H1 (cell line): ENCODE results near the gene RPS6KL1. TPM values are rescaled to one million over a fixed set of nuclear protein-coding genes. Genes with fewer than 3 reads are reported as not detected.
A peak's percentile ranks its signal among the peaks of the same experiment; 100 is the strongest.

Experiments
- CTCF ChIA-PET: fragments of 300-600 bp; sonication (Branson Sonifier 250); formaldehyde crosslinking; loops from one replicate; lab custom pipeline; 2021; ENCODE audit not compliant: partially characterized antibody; lab: Charles Lee
- POLR2A ChIA-PET: fragments of 300-600 bp; sonication (Branson Sonifier 250); formaldehyde crosslinking; loops from one replicate; lab custom pipeline; 2021; ENCODE audit warnings: inconsistent platforms; ENCODE audit not compliant: partially characterized antibody; lab: Charles Lee
- DNase-seq, 2 experiments: peaks; one replicate each; pipeline versions ENCODE4 v3.0.0 to v3.0.0-alpha.2; 2010 to 2022; ENCODE audit warnings: low spot score in 2 of 2, low read depth in 1 of 2, mixed read lengths in 1 of 2
- FAIRE-seq: peaks from 2 replicates; lab custom pipeline; 2011; peaks lifted over from hg19 to GRCh38; lab: Jason Lieb, UNC
- H2AFZ ChIP-seq: 2 replicates; pipeline ENCODE4 v1.8.1; 2012; ENCODE audit warnings: low read length, inconsistent platforms
- H2AK5ac ChIP-seq: 2 replicates; pipeline ENCODE4 v1.6.1; 2013; ENCODE audit warnings: low read depth, low read length
- H2BK120ac ChIP-seq: replicated peaks from 2 replicates; pipeline ENCODE3; 2013; ENCODE audit warnings: low read depth, low read length, inconsistent platforms
- H2BK12ac ChIP-seq: 2 replicates; pipeline ENCODE4 v1.6.1; 2013; ENCODE audit warnings: low read depth, low read length
- H2BK15ac ChIP-seq: 2 replicates; pipeline ENCODE4 v1.6.1; 2013; ENCODE audit warnings: low read length
- H2BK20ac ChIP-seq: 2 replicates; pipeline ENCODE4 v1.6.1; 2013; ENCODE audit warnings: low read length
- H2BK5ac ChIP-seq: 2 replicates; pipeline ENCODE4 v1.6.1; 2013; ENCODE audit warnings: low read depth, low read length
- H3K14ac ChIP-seq: 2 replicates; pipeline ENCODE4 v1.6.1; 2013; ENCODE audit warnings: inconsistent platforms; ENCODE audit not compliant: insufficient read length
- H3K18ac ChIP-seq: 2 replicates; pipeline ENCODE4 v1.6.1; 2013; ENCODE audit warnings: low read length; ENCODE audit errors: extremely low read depth
- H3K23ac ChIP-seq: 2 replicates; pipeline ENCODE4 v1.6.1; 2013; ENCODE audit warnings: inconsistent platforms; ENCODE audit not compliant: insufficient read length
- H3K23me2 ChIP-seq: 2 replicates; pipeline ENCODE4 v1.6.1; 2013; ENCODE audit warnings: low read depth, low read length
- H3K27ac ChIP-seq: 2 replicates; pipeline ENCODE4 v1.6.1; 2011; ENCODE audit warnings: low read depth, low read length, inconsistent platforms
- H3K27me3 ChIP-seq, 4 experiments: replicated peaks in 1 of 4; 1 replicate in 1 of 4; 2 replicates in 3 of 4; pipeline versions ENCODE4 v1.6.1 to v1.8.1; 2011 to 2013; ENCODE audit warnings: low read length in 3 of 4, mild to moderate bottlenecking in 3 of 4, inconsistent platforms in 2 of 4, mixed read lengths in 2 of 4, moderate library complexity in 1 of 4; ENCODE audit not compliant: control insufficient read depth in 3 of 4, insufficient read depth in 3 of 4; ENCODE audit errors: extremely low read depth in 1 of 4
- H3K36me3 ChIP-seq, 4 experiments: 2 replicates each; pipeline versions ENCODE4 v1.6.1 to v1.8.1; 2011 to 2013; ENCODE audit warnings: mild to moderate bottlenecking in 4 of 4, low read length in 3 of 4, moderate library complexity in 2 of 4, control low read depth in 1 of 4, inconsistent platforms in 1 of 4; ENCODE audit not compliant: insufficient read depth in 4 of 4, control insufficient read depth in 2 of 4
- H3K4ac ChIP-seq: replicated peaks from 2 replicates; pipeline ENCODE3; 2013; ENCODE audit warnings: low read length, low read depth, mixed read lengths, inconsistent platforms; ENCODE audit not compliant: insufficient read length
- H3K4me1 ChIP-seq, 4 experiments: replicated peaks in 1 of 4; 1 replicate in 1 of 4; 2 replicates in 3 of 4; pipeline versions ENCODE4 v1.6.1 to v1.8.1; 2011 to 2013; ENCODE audit warnings: low read length in 3 of 4, inconsistent platforms in 2 of 4, mixed read lengths in 1 of 4; ENCODE audit not compliant: insufficient read depth in 4 of 4, control insufficient read depth in 3 of 4
- H3K4me2 ChIP-seq, 2 experiments: 2 replicates each; pipeline versions ENCODE4 v1.6.1 to v1.8.1; 2011 to 2013; ENCODE audit warnings: low read depth in 2 of 2, low read length in 2 of 2, control low read depth in 1 of 2, inconsistent platforms in 1 of 2, mild to moderate bottlenecking in 1 of 2; ENCODE audit not compliant: insufficient read depth in 1 of 2
- H3K4me3 ChIP-seq, 4 experiments: fragments of 200-600, 300-600 bp in 1 of 4; sonication (generic), shearing (Covaris generic), sonication (Bioruptor Twin) in 1 of 4; 2 replicates each; pipeline versions ENCODE4 v1.5.1 to v1.8.1; 2011 to 2016; ENCODE audit warnings: low read length in 4 of 4, low read depth in 3 of 4, control low read depth in 2 of 4, inconsistent platforms in 2 of 4, mild to moderate bottlenecking in 2 of 4, mixed read lengths in 1 of 4, moderate library complexity in 1 of 4; ENCODE audit not compliant: insufficient read depth in 2 of 4; ENCODE audit errors: extremely low read depth in 1 of 4
- H3K56ac ChIP-seq: replicated peaks from 2 replicates; pipeline ENCODE3; 2013; ENCODE audit warnings: low read depth, mild to moderate bottlenecking, mixed read lengths, low read length, inconsistent platforms; ENCODE audit not compliant: insufficient read length
- H3K79me1 ChIP-seq: 2 replicates; pipeline ENCODE4 v1.6.1; 2013; ENCODE audit warnings: low read depth, low read length, control low read depth
- H3K79me2 ChIP-seq, 2 experiments: 2 replicates each; pipeline versions ENCODE4 v1.6.1 to v1.8.1; 2012 to 2013; ENCODE audit warnings: low read length in 2 of 2, mild to moderate bottlenecking in 2 of 2, inconsistent platforms in 1 of 2; ENCODE audit not compliant: insufficient read depth in 2 of 2, control insufficient read depth in 1 of 2
- H3K9ac ChIP-seq, 4 experiments: replicated peaks in 1 of 4; 1 replicate in 1 of 4; 2 replicates in 3 of 4; pipeline versions ENCODE4 v1.6.1 to v1.8.1; 2011 to 2013; ENCODE audit warnings: low read depth in 3 of 4, low read length in 3 of 4, control low read depth in 2 of 4, mild to moderate bottlenecking in 2 of 4, moderate library complexity in 2 of 4, inconsistent platforms in 1 of 4; ENCODE audit errors: extremely low read depth in 1 of 4
- H3K9me3 ChIP-seq, 2 experiments: 2 replicates each; pipeline versions ENCODE4 v1.6.1 to v1.8.1; 2012 to 2013; ENCODE audit warnings: mild to moderate bottlenecking in 2 of 2, moderate library complexity in 2 of 2, control low read depth in 1 of 2, inconsistent platforms in 1 of 2, low read depth in 1 of 2, low read length in 1 of 2, mixed read lengths in 1 of 2; ENCODE audit not compliant: insufficient read depth in 2 of 2
- H4K20me1 ChIP-seq, 2 experiments: replicated peaks in 1 of 2; 2 replicates each; pipeline versions ENCODE3 to v1.8.1; 2011 to 2013; ENCODE audit warnings: inconsistent platforms in 2 of 2, low read length in 2 of 2, mild to moderate bottlenecking in 1 of 2; ENCODE audit not compliant: insufficient read depth in 2 of 2, control insufficient read depth in 1 of 2
- H4K5ac ChIP-seq: 2 replicates; pipeline ENCODE4 v1.6.1; 2013; ENCODE audit warnings: low read length, low read depth, mixed read lengths, inconsistent platforms; ENCODE audit not compliant: insufficient read length
- H4K8ac ChIP-seq: 2 replicates; pipeline ENCODE4 v1.8.0; 2013; ENCODE audit warnings: mild to moderate bottlenecking, moderate library complexity, low read length, inconsistent platforms; ENCODE audit not compliant: insufficient read depth; ENCODE audit errors: extremely low read depth
- H4K91ac ChIP-seq: replicated peaks from 2 replicates; pipeline ENCODE3; 2013; ENCODE audit warnings: low read length, mixed read lengths, inconsistent platforms; ENCODE audit not compliant: insufficient read length
- BACH1 ChIP-seq: IDR thresholded peaks from 2 replicates; pipeline ENCODE4 v1.6.1; 2012; ENCODE audit warnings: low read length, improper control_type of control experiment
- CREB1 ChIP-seq: IDR thresholded peaks from 2 replicates; pipeline ENCODE4 v1.6.1; 2012; ENCODE audit warnings: inconsistent platforms
- EP300 ChIP-seq, 2 experiments: IDR thresholded peaks; 1 replicate in 1 of 2; 2 replicates in 1 of 2; pipeline ENCODE4 v1.6.1; 2011 to 2012; ENCODE audit warnings: low read depth in 2 of 2, low read length in 2 of 2, mild to moderate bottlenecking in 2 of 2, borderline replicate concordance in 1 of 2, inconsistent platforms in 1 of 2, moderate library complexity in 1 of 2
- SIN3A ChIP-seq, 2 experiments: IDR thresholded peaks in 1 of 2; conservative IDR thresholded peaks in 1 of 2; 2 replicates each; pipeline ENCODE4 v1.6.1; 2011 to 2012; ENCODE audit warnings: low read length in 2 of 2, improper control_type of control experiment in 1 of 2, low read depth in 1 of 2, mild to moderate bottlenecking in 1 of 2
- WGBS, 2 experiments: shearing (Covaris generic) in 1 of 2; methylation state at CpG; one replicate each; pipeline versions ENCODE4 v1.1.6 to v1.1.7; 2013 to 2015; ENCODE audit warnings: low lambda C conversion rate in 2 of 2, mixed read lengths in 2 of 2, inconsistent platforms in 1 of 2, low coverage in 1 of 2, missing lambda C conversion rate in 1 of 2; ENCODE audit not compliant: insufficient replicate concordance in 2 of 2, insufficient coverage in 1 of 2, insufficient read length in 1 of 2; ENCODE audit errors: extremely low coverage in 1 of 2, missing lambda C conversion rate in 1 of 2; 5-methylcytosine and 5-hydroxymethylcytosine counted together
- long read RNA-seq, 2 experiments: library from RNA in 1 of 2; library from capped mRNA in 1 of 2; stranded (forward); transcript quantifications; one replicate each; pipeline ENCODE4 v2.0.0, GENCODE V29; 2021; ENCODE audit warnings: inconsistent platforms in 1 of 2
- polyA minus RNA-seq, 3 experiments: library from RNA; depleted of rRNA, polyadenylated mRNA; stranded (reverse); fragments of >200 nt; gene quantifications; 1 replicate in 2 of 3; 2 replicates in 1 of 3; pipeline ENCODE4 v1.2.3, GENCODE V29; 2011
- polyA plus RNA-seq, 7 experiments: library from polyadenylated mRNA; depleted of rRNA in 3 of 7; stranded (reverse) in 5 of 7; unstranded in 2 of 7; fragments of >200 nt in 5 of 7; fragments of 200-250 nt in 2 of 7; gene quantifications; 1 replicate in 5 of 7; 2 replicates in 1 of 7; 4 replicates in 1 of 7; pipeline versions ENCODE4 v1.2.1 to v1.2.3, GENCODE V29; 2011 to 2013; ENCODE audit warnings: missing spikeins in 2 of 7, mixed read lengths in 2 of 7
- total RNA-seq: library from RNA; stranded (reverse); fragmentation: NEBNext Ultra II Directional; extraction: Animal tissue kit (Norgen Biotek cat#: 25700); gene quantifications from 2 replicates; pipeline ENCODE4 v1.2.1, GENCODE V29; 2021
- TF ChIP-seq, protein P1 (sequence below): IDR thresholded peaks from 2 replicates; pipeline ENCODE4 v1.6.1; 2011; ENCODE audit warnings: low read depth, mild to moderate bottlenecking, low read length; ENCODE audit not compliant: insufficient read depth

Gene RPS6KL1, protein sequence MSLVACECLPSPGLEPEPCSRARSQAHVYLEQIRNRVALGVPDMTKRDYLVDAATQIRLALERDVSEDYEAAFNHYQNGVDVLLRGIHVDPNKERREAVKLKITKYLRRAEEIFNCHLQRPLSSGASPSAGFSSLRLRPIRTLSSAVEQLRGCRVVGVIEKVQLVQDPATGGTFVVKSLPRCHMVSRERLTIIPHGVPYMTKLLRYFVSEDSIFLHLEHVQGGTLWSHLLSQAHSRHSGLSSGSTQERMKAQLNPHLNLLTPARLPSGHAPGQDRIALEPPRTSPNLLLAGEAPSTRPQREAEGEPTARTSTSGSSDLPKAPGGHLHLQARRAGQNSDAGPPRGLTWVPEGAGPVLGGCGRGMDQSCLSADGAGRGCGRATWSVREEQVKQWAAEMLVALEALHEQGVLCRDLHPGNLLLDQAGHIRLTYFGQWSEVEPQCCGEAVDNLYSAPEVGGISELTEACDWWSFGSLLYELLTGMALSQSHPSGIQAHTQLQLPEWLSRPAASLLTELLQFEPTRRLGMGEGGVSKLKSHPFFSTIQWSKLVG
- total RNA-seq (11.3 and 13.8 TPM in 2 replicates), polyA plus RNA-seq (2011; rRNA removed) (9.4 and 9.8 TPM in 2 replicates), polyA minus RNA-seq (2011; rRNA and poly(A)+ RNA removed) (21.4 and 21.5 TPM in 2 replicates)
- polyA plus RNA-seq (2011; cell fraction: cytosol; rRNA removed) = 13.9 TPM
- 45.2 TPM for polyA plus RNA-seq (2011; cell fraction: nucleus; rRNA removed)
- polyA plus RNA-seq (2012, experiment 1 of 2) = 9.3 to 19.0 TPM (median 15.0 TPM) in 4 replicates
- polyA plus RNA-seq (2012, experiment 2 of 2) = 5.9 TPM
- 6.5 TPM for polyA plus RNA-seq (2013, experiment 1 of 2)
- polyA plus RNA-seq (2013, experiment 2 of 2) = 5.4 TPM
- 7.9 TPM for polyA minus RNA-seq (2011; cell fraction: cytosol; rRNA and poly(A)+ RNA removed)
- 25.7 TPM for polyA minus RNA-seq (2011; cell fraction: nucleus; rRNA and poly(A)+ RNA removed)
- long read RNA-seq, experiment 1, partial matches to known transcripts = 0 of 2 reads
- long read RNA-seq, experiment 1, other reads (novel, unspliced or antisense) = 2 of 2 reads
- long read RNA-seq, experiment 2, partial matches to known transcripts = 4 of 4 reads
- long read RNA-seq, experiment 2, other reads (novel, unspliced or antisense) = 0 of 4 reads

DNA sequence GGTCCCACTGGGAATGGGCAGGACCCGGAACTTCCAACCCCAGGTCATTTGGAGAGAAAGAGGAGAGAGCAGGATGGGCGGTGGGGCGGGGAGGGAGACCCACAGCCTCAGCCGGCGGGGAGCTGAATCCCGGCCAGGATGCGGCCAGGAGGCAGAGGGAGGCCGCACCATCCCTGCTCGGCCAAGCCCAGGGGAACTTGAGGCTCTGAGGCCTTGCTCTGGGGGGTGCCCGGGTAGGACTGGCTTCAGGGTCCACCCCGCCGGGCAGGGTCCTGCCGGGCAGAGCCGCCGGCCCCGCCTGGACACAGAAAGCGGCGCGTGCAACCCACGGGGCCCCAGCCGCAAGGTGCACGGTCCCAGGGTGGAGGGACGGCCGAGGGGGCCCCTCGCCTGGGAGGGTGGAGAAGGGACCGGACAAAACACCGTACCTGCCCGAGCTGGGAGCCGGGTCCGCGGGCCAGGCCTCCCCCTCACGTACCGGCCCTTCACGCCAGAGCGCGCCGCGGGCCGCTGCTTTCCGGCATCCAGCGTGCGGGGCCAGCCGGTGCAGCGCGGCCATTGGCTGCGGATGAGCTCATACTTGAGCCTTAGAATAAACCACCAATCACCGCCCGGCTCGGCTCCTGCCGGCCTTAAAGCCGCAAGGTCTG, at the start of gene RPS6KL1:
Gene RPS6KL1, minus strand, starts transcription at position 509 of the 650 bp plus-strand sequence. CDS start 1,719 bp downstream, outside the sequence.
- peak within 1 kb of the TSS; percentile 57; the same call in 1 of the 2 replicates for H2AFZ ChIP-seq
- H3K56ac ChIP-seq = peak within 1 kb of the TSS; percentile 59
- H4K20me1 ChIP-seq = no peaks in the 10 kb centered on the region
- peak within 1 kb of the TSS; percentile 49 to 78 (median 68) for H3K4me3 ChIP-seq
- peak within 1 kb of the TSS; percentile 64 for H4K91ac ChIP-seq
- WGBS, 2 experiments = 3% methylated on average over 41 of the region's 51 CpGs; no CpG with 5 or more reads in 1 of the 2 experiments
- no peak within 1 kb of the TSS for H3K18ac ChIP-seq
- H3K23ac ChIP-seq = no peak within 1 kb of the TSS
- H3K79me1 ChIP-seq = no peaks in the 10 kb centered on the region
- H2AK5ac ChIP-seq = no peak within 1 kb of the TSS
- CTCF ChIA-PET = interaction anchor here (0.7 to 4.3 kb wide), 11 partner anchors 9 to 166 kb away, joined by 3 to 36 read pairs (median 7); no protein-coding TSS in a partner anchor
- H4K5ac ChIP-seq = no peak within 1 kb of the TSS
- 0 out of 7 replicates have a peak, but pooled peaks cover 0 to 2% (median 0%) of the 10 kb centered on the region in 4 experiments for H3K27me3 ChIP-seq
- H3K27ac ChIP-seq = no peak within 1 kb of the TSS
- H2BK5ac ChIP-seq = no peak within 1 kb of the TSS
- no peaks in the 10 kb centered on the region for H3K4me1 ChIP-seq
- peak within 1 kb of the TSS; percentile 89 for H4K8ac ChIP-seq
- no peaks in the 10 kb centered on the region for H3K79me2 ChIP-seq
- no peak within 1 kb of the TSS for H2BK120ac ChIP-seq
- H2BK20ac ChIP-seq = no peak within 1 kb of the TSS
- no peak within 1 kb of the TSS for H3K14ac ChIP-seq
- H2BK15ac ChIP-seq = peak within 1 kb of the TSS; percentile 72; the same call in 1 of the 2 replicates
- H3K36me3 ChIP-seq = peaks cover 0 to 3% (median 0%) of the 10 kb centered on the region in 4 experiments; a peak in 3 of 8 replicates
- peak within 1 kb of the TSS; percentile 61 to 79 for H3K4me2 ChIP-seq
- no peak within 1 kb of the TSS for H3K4ac ChIP-seq
- DNase-seq (peak; percentile 50 to 86), FAIRE-seq (no peak)
- H3K9ac ChIP-seq = peak within 1 kb of the TSS; percentile 47 to 67 (median 62)
- POLR2A ChIA-PET = interaction anchor here (0.8 to 3.6 kb wide), 17 partner anchors 9 to 161 kb away, joined by 3 to 16 read pairs (median 4); no protein-coding TSS in a partner anchor
- no peak within 1 kb of the TSS for H2BK12ac ChIP-seq
- H3K23me2 ChIP-seq = peaks cover 2% of the 10 kb centered on the region; the same call in 1 of the 2 replicates
- H3K9me3 ChIP-seq = no peaks in the 10 kb centered on the region
- TF ChIP-seq SIN3A (conservative IDR thresholded peaks at IDR 0.05 in 1 of 2, IDR thresholded peaks at IDR 0.05 in 1 of 2; ENCODE audit: low read depth in 1 of 2, low read length in 2 of 2) (no peak), EP300 (IDR thresholded peaks at IDR 0.05; ENCODE audit: borderline replicate concordance in 1 of 2, low read depth in 2 of 2, low read length in 2 of 2) (no peak), CREB1 (no peak), BACH1 (no peak)
- TF ChIP-seq, protein P1, sequence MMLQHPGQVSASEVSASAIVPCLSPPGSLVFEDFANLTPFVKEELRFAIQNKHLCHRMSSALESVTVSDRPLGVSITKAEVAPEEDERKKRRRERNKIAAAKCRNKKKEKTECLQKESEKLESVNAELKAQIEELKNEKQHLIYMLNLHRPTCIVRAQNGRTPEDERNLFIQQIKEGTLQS = no peak
